GM23338 (cell line): ENCODE data around the gene RBM11. TPM values are rescaled to one million over a fixed set of nuclear protein-coding genes. Genes with fewer than 3 reads are reported as not detected.

Source experiments
- ATAC-seq: fragments of 200-7000 bp; cut with Tn5 transposase; 3 replicates; pipeline ENCODE4 v1.9.1; 2020
- DNase-seq: peaks from one replicate; pipeline ENCODE4 v3.0.0-alpha.2; 2015; ENCODE audit warnings: low spot score
- H2AFZ ChIP-seq: fragments of 200-600 bp; sonication (generic); 2 replicates; pipeline ENCODE4 v1.8.0; 2016; ENCODE audit warnings: antibody characterized with exemption, mild to moderate bottlenecking, moderate library complexity
- H3F3A ChIP-seq: fragments of 200-600 bp; sonication (generic); replicated peaks from 2 replicates; pipeline ENCODE4 v1.8.0; 2017; ENCODE audit warnings: antibody characterized with exemption, mixed run types, low read depth
- H3K27ac ChIP-seq: fragments of 200-600 bp; sonication (generic); 2 replicates; pipeline ENCODE4 v1.6.1; 2016; ENCODE audit warnings: low read depth
- H3K27me3 ChIP-seq: fragments of 200-600 bp; sonication (generic); 2 replicates; pipeline ENCODE4 v1.8.0; 2016; ENCODE audit warnings: mild to moderate bottlenecking, mixed run types, moderate library complexity; ENCODE audit not compliant: insufficient read depth
- H3K36me3 ChIP-seq: fragments of 200-600 bp; sonication (generic); 2 replicates; pipeline ENCODE4 v1.8.0; 2016; ENCODE audit warnings: mild to moderate bottlenecking; ENCODE audit not compliant: insufficient read depth
- H3K4me1 ChIP-seq: fragments of 200-600 bp; sonication (generic); 2 replicates; pipeline ENCODE4 v1.8.0; 2016; ENCODE audit warnings: mild to moderate bottlenecking, moderate library complexity; ENCODE audit not compliant: insufficient read depth
- H3K4me2 ChIP-seq: fragments of 200-600 bp; sonication (generic); 2 replicates; pipeline ENCODE4 v1.7.1; 2017; ENCODE audit warnings: mixed run types
- H3K4me3 ChIP-seq: fragments of 200-600 bp; sonication (generic); 2 replicates; pipeline ENCODE4 v1.6.1; 2016; ENCODE audit warnings: mixed run types
- H3K79me2 ChIP-seq: fragments of 200-600 bp; sonication (generic); replicated peaks from 2 replicates; pipeline ENCODE4 v1.8.0; 2017; ENCODE audit warnings: mild to moderate bottlenecking; ENCODE audit not compliant: insufficient read depth
- H3K9me2 ChIP-seq: fragments of 200-600 bp; sonication (generic); 2 replicates; pipeline ENCODE4 v1.8.0; 2017; ENCODE audit not compliant: insufficient read depth
- H4K20me1 ChIP-seq: fragments of 200-600 bp; sonication (generic); replicated peaks from 2 replicates; pipeline ENCODE4 v1.8.0; 2017; ENCODE audit warnings: mild to moderate bottlenecking; ENCODE audit not compliant: insufficient read depth
- H3K27ac Mint-ChIP-seq: 2 replicates; pipeline ENCODE4 v1.8.0; 2020; ENCODE audit warnings: inconsistent platforms, mild to moderate bottlenecking, moderate library complexity, mixed read lengths
- H3K27me3 Mint-ChIP-seq: 3 replicates; pipeline ENCODE4 v1.8.0; 2022; ENCODE audit warnings: low read depth, mild to moderate bottlenecking, moderate library complexity, mixed read lengths, inconsistent platforms; ENCODE audit not compliant: insufficient read depth, poor library complexity
- H3K36me3 Mint-ChIP-seq: 3 replicates; pipeline ENCODE4 v1.8.0; 2021; ENCODE audit warnings: low read depth, mild to moderate bottlenecking, inconsistent platforms, moderate library complexity, mixed read lengths
- H3K4me1 Mint-ChIP-seq: 3 replicates; pipeline ENCODE4 v1.8.0; 2020; ENCODE audit warnings: mild to moderate bottlenecking, inconsistent platforms, mixed read lengths
- H3K4me3 Mint-ChIP-seq: 3 replicates; pipeline ENCODE4 v1.8.0; 2021; ENCODE audit warnings: moderate library complexity, mild to moderate bottlenecking, inconsistent platforms, mixed read lengths
- H3K9me3 Mint-ChIP-seq: 3 replicates; pipeline ENCODE4 v1.8.0; 2020; ENCODE audit warnings: moderate library complexity, mild to moderate bottlenecking, inconsistent platforms, mixed read lengths
- CREB1 ChIP-seq: fragments of 250-450 bp; sonication (Bioruptor Pico); IDR thresholded peaks from 2 replicates; pipeline ENCODE4 v1.5.0; 2020; ENCODE audit warnings: low read depth, mild to moderate bottlenecking, moderate library complexity
- ETS1 ChIP-seq: IDR thresholded peaks from 2 replicates; pipeline ENCODE4 v1.6.1; 2016; ENCODE audit warnings: antibody characterized with exemption
- EZH2 ChIP-seq: fragments of 200-600 bp; sonication (generic); IDR thresholded peaks from one replicate; pipeline ENCODE4 v1.8.0; 2017; ENCODE audit warnings: antibody characterized with exemption, mild to moderate bottlenecking, low read depth; ENCODE audit not compliant: unreplicated experiment
- JUNB ChIP-seq: IDR thresholded peaks from one replicate; pipeline ENCODE4 v1.6.1; 2016; ENCODE audit warnings: antibody characterized with exemption; ENCODE audit not compliant: unreplicated experiment
- NANOG ChIP-seq: IDR thresholded peaks from 2 replicates; pipeline ENCODE4 v1.6.1; 2016; ENCODE audit warnings: antibody characterized with exemption, borderline replicate concordance
- STAT1 ChIP-seq: IDR thresholded peaks from one replicate; pipeline ENCODE4 v1.6.1; 2016; ENCODE audit warnings: antibody characterized with exemption; ENCODE audit not compliant: unreplicated experiment
- ZNF114 ChIP-seq: fragments of 250-450 bp; sonication (Bioruptor Pico); IDR thresholded peaks from 2 replicates; pipeline ENCODE4 v1.5.0; 2020; ENCODE audit warnings: mild to moderate bottlenecking, moderate library complexity
- ZNF462 ChIP-seq: fragments of 250-450 bp; sonication (Bioruptor Pico); IDR thresholded peaks from 2 replicates; pipeline ENCODE4 v1.5.0; 2020; ENCODE audit warnings: mild to moderate bottlenecking, moderate library complexity
- polyA plus RNA-seq: library from polyadenylated mRNA; unstranded; fragments of >200 nt; fragmentation: Nextera tagmentation; extraction: Ambion mirVana; gene quantifications from 2 replicates; pipeline ENCODE4 v1.2.1, GENCODE V29; 2016
- total RNA-seq: library from RNA; depleted of rRNA; stranded (reverse); fragments of >200 nt; shearing (Covaris generic); gene quantifications from 2 replicates; pipeline ENCODE4 v1.2.3, GENCODE V29; 2014

Gene RBM11
- total and polyA plus RNA-seq, 2 experiments from 2014 or later = 6.3 to 8.3 TPM

- no peak for TF ChIP-seq ZNF462
- TF ChIP-seq NANOG = no peak
These were observed 9.7 kb upstream of the RBM11 start (continued) for GRCh38 chr21:14206222-14206621.

DNA sequence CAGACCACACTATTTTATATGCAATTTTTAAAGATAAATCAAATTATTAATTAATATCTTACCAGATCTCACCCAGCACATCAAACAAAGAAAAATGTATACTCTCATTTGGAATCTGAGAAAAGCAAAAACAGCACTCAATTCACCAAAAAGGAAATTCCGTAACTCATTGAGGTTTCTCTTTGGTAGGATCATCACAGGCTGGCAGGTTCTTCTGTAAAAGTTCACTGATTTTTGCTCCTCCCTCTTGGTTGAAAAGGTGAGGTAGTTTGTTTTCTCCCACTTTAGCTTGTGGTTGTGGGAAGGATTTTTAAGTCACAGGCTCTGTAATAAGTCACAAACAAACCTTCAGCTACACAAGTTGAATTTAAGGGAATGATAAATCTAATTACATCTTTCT lies 5.2 kb upstream of the RBM11 start, which contains the start of gene LIPI:
Gene LIPI (minus strand): TSS at position 218 of the 400 bp plus-strand sequence. CDS start 110 bp downstream, at position 108.
- Histone ChIP-seq H4K20me1 (no peaks in the 10 kb centered on the region), H3K79me2 (no peaks in the 10 kb centered on the region), H3K27ac (no peak within 1 kb of the TSS), H3F3A (no peaks in the 10 kb centered on the region), H3K9me2 (no peaks in the 10 kb centered on the region), H2AFZ (no peak within 1 kb of the TSS), H3K4me1 (no peaks in the 10 kb centered on the region), H3K36me3 (no peaks in the 10 kb centered on the region), H3K4me3 (no peak within 1 kb of the TSS), H3K4me2 (no peak within 1 kb of the TSS), H3K27me3 (no peaks in the 10 kb centered on the region)
- Mint-ChIP-seq H3K4me3 (no peak within 1 kb of the TSS), H3K36me3 (no peaks in the 10 kb centered on the region), H3K27ac (no peak within 1 kb of the TSS), H3K4me1 (peaks cover 2% of the 10 kb centered on the region; the same call in 1 of the 3 replicates), H3K27me3 (no peaks in the 10 kb centered on the region), H3K9me3 (no peaks in the 10 kb centered on the region)
- DNase-seq (no peak), ATAC-seq (no peak)
- TF ChIP-seq JUNB = no peak
- TF ChIP-seq STAT1 = no peak
- no peak for TF ChIP-seq EZH2
- TF ChIP-seq ETS1 = no peak
- TF ChIP-seq CREB1 (CRISPR knock-in tag) = no peak
- TF ChIP-seq ZNF462 = no peak
- TF ChIP-seq ZNF114 (CRISPR knock-in tag) = no peak
- TF ChIP-seq NANOG = no peak
